H9 (cell line): ENCODE data around the gene RNF41. TPM values are rescaled to one million over a fixed set of nuclear protein-coding genes. Genes with fewer than 3 reads are reported as not detected.

Experiments
- DNase-seq: peaks from one replicate; pipeline ENCODE4 v3.0.0-alpha.2; 2017
- H2AFZ ChIP-seq: one replicate; pipeline ENCODE4 v1.6.1; 2013; ENCODE audit warnings: mild to moderate bottlenecking, low read length, control low read depth, moderate library complexity
- H2AK5ac ChIP-seq: 2 replicates; pipeline ENCODE4 v1.6.1; 2013; ENCODE audit warnings: low read length, control low read depth, mixed read lengths; ENCODE audit not compliant: insufficient read length
- H2BK120ac ChIP-seq: one replicate; pipeline ENCODE4 v1.6.1; 2013; ENCODE audit warnings: low read depth, mild to moderate bottlenecking, low read length, control low read depth, inconsistent platforms; ENCODE audit not compliant: poor library complexity, severe bottlenecking
- H2BK12ac ChIP-seq: 2 replicates; pipeline ENCODE4 v1.6.1; 2013; ENCODE audit warnings: low read length, control low read depth, mixed read lengths, low read depth; ENCODE audit not compliant: insufficient read length
- H2BK15ac ChIP-seq: 2 replicates; pipeline ENCODE4 v1.6.1; 2013; ENCODE audit warnings: low read depth, low read length, control low read depth
- H2BK20ac ChIP-seq: one replicate; pipeline ENCODE4 v1.6.1; 2013; ENCODE audit warnings: low read depth, mild to moderate bottlenecking, low read length, control low read depth, inconsistent platforms; ENCODE audit not compliant: poor library complexity, severe bottlenecking
- H2BK5ac ChIP-seq: 2 replicates; pipeline ENCODE4 v1.6.1; 2013; ENCODE audit warnings: low read length, control low read depth, mixed read lengths; ENCODE audit not compliant: insufficient read length
- H3K14ac ChIP-seq: 2 replicates; pipeline ENCODE4 v1.6.1; 2013; ENCODE audit warnings: low read length, control low read depth; ENCODE audit not compliant: insufficient read depth
- H3K18ac ChIP-seq: 2 replicates; pipeline ENCODE4 v1.6.1; 2013; ENCODE audit warnings: low read depth, mild to moderate bottlenecking, mixed read lengths, low read length, control low read depth; ENCODE audit not compliant: insufficient read length
- H3K23ac ChIP-seq: 2 replicates; pipeline ENCODE4 v1.6.1; 2013; ENCODE audit warnings: low read length, control low read depth, mixed read lengths, low read depth; ENCODE audit not compliant: insufficient read length
- H3K23me2 ChIP-seq: 2 replicates; pipeline ENCODE4 v1.6.1; 2013; ENCODE audit warnings: low read depth, mild to moderate bottlenecking, mixed read lengths, low read length, control low read depth; ENCODE audit not compliant: insufficient read length, poor library complexity, severe bottlenecking
- H3K27ac ChIP-seq: 2 replicates; pipeline ENCODE4 v1.5.1; 2013; ENCODE audit warnings: low read length, control low read depth, mixed read lengths, low read depth; ENCODE audit not compliant: insufficient read length
- H3K27me3 ChIP-seq: 2 replicates; pipeline ENCODE4 v1.6.1; 2013; ENCODE audit warnings: low read length, control low read depth, inconsistent platforms; ENCODE audit not compliant: insufficient read depth
- H3K4ac ChIP-seq: 2 replicates; pipeline ENCODE4 v1.6.1; 2013; ENCODE audit warnings: low read depth, mild to moderate bottlenecking, control low read depth, inconsistent platforms, low read length, moderate library complexity
- H3K4me1 ChIP-seq: 2 replicates; pipeline ENCODE4 v1.6.1; 2013; ENCODE audit warnings: low read length, control low read depth, inconsistent platforms; ENCODE audit not compliant: insufficient read depth
- H3K4me2 ChIP-seq: 2 replicates; pipeline ENCODE4 v1.6.1; 2013; ENCODE audit warnings: low read length, control low read depth, mixed read lengths; ENCODE audit not compliant: insufficient read length, insufficient read depth
- H3K56ac ChIP-seq: 2 replicates; pipeline ENCODE4 v1.6.1; 2013; ENCODE audit warnings: low read depth, mild to moderate bottlenecking, mixed read lengths, low read length, control low read depth; ENCODE audit not compliant: insufficient read length
- H3K79me1 ChIP-seq: 2 replicates; pipeline ENCODE4 v1.6.1; 2013; ENCODE audit warnings: low read depth, mild to moderate bottlenecking, moderate library complexity, low read length, control low read depth, inconsistent platforms; ENCODE audit not compliant: insufficient read depth, poor library complexity, severe bottlenecking
- H3K79me2 ChIP-seq: 2 replicates; pipeline ENCODE4 v1.6.1; 2013; ENCODE audit warnings: low read length, control low read depth, inconsistent platforms; ENCODE audit not compliant: insufficient read depth
- H3K9ac ChIP-seq: 2 replicates; pipeline ENCODE4 v1.6.1; 2013; ENCODE audit warnings: low read length, control low read depth, mixed read lengths; ENCODE audit not compliant: insufficient read length; ENCODE audit errors: extremely low read depth
- H3K9me3 ChIP-seq: one replicate; pipeline ENCODE4 v1.6.1; 2013; ENCODE audit warnings: low read depth, low read length, inconsistent platforms; ENCODE audit not compliant: control insufficient read depth
- H3T11ph ChIP-seq: one replicate; pipeline ENCODE4 v1.6.1; 2013; ENCODE audit warnings: mild to moderate bottlenecking, low read length, control low read depth, inconsistent platforms
- H4K20me1 ChIP-seq: one replicate; pipeline ENCODE4 v1.6.1; 2013; ENCODE audit not compliant: control insufficient read depth, insufficient read length, insufficient read depth
- H4K5ac ChIP-seq: 2 replicates; pipeline ENCODE4 v1.6.1; 2013; ENCODE audit warnings: low read depth, mild to moderate bottlenecking, mixed read lengths, low read length, control low read depth; ENCODE audit not compliant: insufficient read length
- H4K8ac ChIP-seq: replicated peaks from 2 replicates; pipeline ENCODE4 v1.6.1; 2013; ENCODE audit warnings: low read length, control low read depth, mixed read lengths, low read depth; ENCODE audit not compliant: insufficient read length
- H4K91ac ChIP-seq: 2 replicates; pipeline ENCODE4 v1.6.1; 2013; ENCODE audit warnings: low read depth, mild to moderate bottlenecking, moderate library complexity, mixed read lengths, low read length, control low read depth; ENCODE audit not compliant: insufficient read length
- H3K27ac Mint-ChIP-seq, 3 experiments: 2 replicates in 2 of 3; 3 replicates in 1 of 3; pipeline ENCODE4 v1.8.0; 2020 to 2021; ENCODE audit warnings: mixed read lengths in 3 of 3, mild to moderate bottlenecking in 1 of 3, moderate library complexity in 1 of 3
- H3K27me3 Mint-ChIP-seq: 2 replicates; pipeline ENCODE4 v1.8.0; 2021; ENCODE audit warnings: low read depth, mild to moderate bottlenecking, moderate library complexity, mixed read lengths
- H3K36me3 Mint-ChIP-seq, 3 experiments: 2 replicates in 2 of 3; 3 replicates in 1 of 3; pipeline ENCODE4 v1.8.0; 2020 to 2021; ENCODE audit warnings: low read depth in 3 of 3, mixed read lengths in 3 of 3; ENCODE audit not compliant: insufficient read depth in 1 of 3
- H3K4me1 Mint-ChIP-seq, 2 experiments: 2 replicates each; pipeline ENCODE4 v1.8.0; 2020; ENCODE audit warnings: mixed read lengths in 2 of 2
- H3K4me3 Mint-ChIP-seq, 2 experiments: 2 replicates in 1 of 2; 3 replicates in 1 of 2; pipeline ENCODE4 v1.8.0; 2020 to 2021; ENCODE audit warnings: mild to moderate bottlenecking in 2 of 2, mixed read lengths in 2 of 2, moderate library complexity in 1 of 2
- H3K9me3 Mint-ChIP-seq, 2 experiments: 2 replicates in 1 of 2; 3 replicates in 1 of 2; pipeline ENCODE4 v1.8.0; 2020; ENCODE audit warnings: mild to moderate bottlenecking in 2 of 2, mixed read lengths in 2 of 2, moderate library complexity in 1 of 2
- WGBS: extraction: QIAGEN DNeasy Blood & Tissue Kit; methylation state at CpG from one replicate; pipeline ENCODE4 v1.1.7; 2013; ENCODE audit warnings: missing lambda C conversion rate, low lambda C conversion rate, mixed read lengths; ENCODE audit not compliant: insufficient read length; ENCODE audit errors: extremely low coverage; 5-methylcytosine and 5-hydroxymethylcytosine counted together
- total RNA-seq: library from RNA; stranded (reverse); gene quantifications from 2 replicates; pipeline ENCODE4 v1.2.1, GENCODE V29; 2021
- TF ChIP-seq, protein P1 (sequence below): fragments of 200-600 bp; sonication (generic); conservative IDR thresholded peaks from 3 replicates; pipeline ENCODE4 v1.8.0; 2021; ENCODE audit warnings: antibody characterized with exemption, mild to moderate bottlenecking

The RNF41 gene
- total RNA-seq, 1 experiment from 2014 or later, result 60.8 TPM

DNA sequence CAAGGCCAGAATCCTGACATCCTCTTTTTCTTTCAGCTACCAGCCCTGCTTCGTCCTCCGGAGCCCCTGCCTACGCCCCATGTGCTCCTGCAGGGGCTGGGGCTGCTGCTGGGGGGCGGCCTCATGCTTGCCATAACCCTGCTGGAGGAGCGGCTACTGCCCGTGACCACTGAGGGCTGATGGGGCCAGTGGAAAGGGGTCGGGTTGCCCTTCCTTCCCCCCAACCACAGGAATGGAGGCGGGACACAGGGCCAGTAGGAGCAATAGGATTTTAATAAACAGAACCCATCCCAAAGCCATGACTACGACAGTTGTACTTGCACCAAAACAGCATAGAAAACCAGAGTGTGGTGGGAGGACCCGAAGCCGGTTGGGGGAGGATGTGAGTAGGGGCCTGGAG, 15.8 kb upstream of the RNF41 start:
- Histone ChIP-seq H4K20me1 (no peaks in the 10 kb centered on the region), H3K4ac (no peak overlapping the region), H2AK5ac (no peak overlapping the region), H4K91ac (no peak overlapping the region), H2BK5ac (no peak overlapping the region), H2BK20ac (no peak overlapping the region), H3K4me2 (no peak overlapping the region), H3K23me2 (no peaks in the 10 kb centered on the region), H2AFZ (no peak overlapping the region), H3K14ac (no peak overlapping the region), H3K9ac (no peak overlapping the region), H3K79me1 (no peaks in the 10 kb centered on the region), H3K9me3 (no peaks in the 10 kb centered on the region), H2BK15ac (no peak overlapping the region), H3K27ac (no peak overlapping the region), H4K5ac (no peak overlapping the region), H3K23ac (no peak overlapping the region), H3K27me3 (no peaks in the 10 kb centered on the region), H2BK120ac (no peak overlapping the region), H3K56ac (no peak overlapping the region), H3T11ph (no peak overlapping the region), H3K18ac (no peak overlapping the region), H3K4me1 (no peaks in the 10 kb centered on the region), H4K8ac (no peak overlapping the region), H3K79me2 (no peaks in the 10 kb centered on the region), H2BK12ac (no peak overlapping the region)
- H3K4me1 Mint-ChIP-seq, result peaks cover 2 to 10% of the 10 kb centered on the region in 2 experiments; a peak in 1 of 4 replicates
- H3K9me3 Mint-ChIP-seq, result no peaks in the 10 kb centered on the region
- H3K27ac Mint-ChIP-seq, result no peak overlapping the region
- TF ChIP-seq, protein P1, sequence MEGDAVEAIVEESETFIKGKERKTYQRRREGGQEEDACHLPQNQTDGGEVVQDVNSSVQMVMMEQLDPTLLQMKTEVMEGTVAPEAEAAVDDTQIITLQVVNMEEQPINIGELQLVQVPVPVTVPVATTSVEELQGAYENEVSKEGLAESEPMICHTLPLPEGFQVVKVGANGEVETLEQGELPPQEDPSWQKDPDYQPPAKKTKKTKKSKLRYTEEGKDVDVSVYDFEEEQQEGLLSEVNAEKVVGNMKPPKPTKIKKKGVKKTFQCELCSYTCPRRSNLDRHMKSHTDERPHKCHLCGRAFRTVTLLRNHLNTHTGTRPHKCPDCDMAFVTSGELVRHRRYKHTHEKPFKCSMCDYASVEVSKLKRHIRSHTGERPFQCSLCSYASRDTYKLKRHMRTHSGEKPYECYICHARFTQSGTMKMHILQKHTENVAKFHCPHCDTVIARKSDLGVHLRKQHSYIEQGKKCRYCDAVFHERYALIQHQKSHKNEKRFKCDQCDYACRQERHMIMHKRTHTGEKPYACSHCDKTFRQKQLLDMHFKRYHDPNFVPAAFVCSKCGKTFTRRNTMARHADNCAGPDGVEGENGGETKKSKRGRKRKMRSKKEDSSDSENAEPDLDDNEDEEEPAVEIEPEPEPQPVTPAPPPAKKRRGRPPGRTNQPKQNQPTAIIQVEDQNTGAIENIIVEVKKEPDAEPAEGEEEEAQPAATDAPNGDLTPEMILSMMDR, result no peak
- H3K27me3 Mint-ChIP-seq, result peaks cover 13% of the 10 kb centered on the region
- peaks cover 24 to 37% (median 33%) of the 10 kb centered on the region in 3 experiments for H3K36me3 Mint-ChIP-seq
- DNase-seq, result no peak
- H3K4me3 Mint-ChIP-seq, result peak overlapping the region in 1 of 2 experiments; percentile 17; a peak in 1 of 5 replicates
- no CpG with 5 or more reads among the region's 11 CpGs for WGBS
